Loucy (cell line): Measurements from ENCODE around the gene SPEF2.

ENCODE experiments used
- H2AFZ ChIP-seq: fragments of 200-600 bp; sonication (generic); 2 replicates; pipeline ENCODE4 v1.6.0; 2016; ENCODE audit warnings: antibody characterized with exemption, mild to moderate bottlenecking, low read length, moderate library complexity
- H3F3A ChIP-seq: fragments of 200-600 bp; 2 replicates; pipeline ENCODE4 v1.6.0; 2016; ENCODE audit warnings: antibody characterized with exemption, low read depth, mild to moderate bottlenecking
- H3K27me3 ChIP-seq: fragments of 200-600 bp; sonication (generic); 2 replicates; pipeline ENCODE4 v1.6.1; 2014; ENCODE audit warnings: low read length, mild to moderate bottlenecking; ENCODE audit not compliant: insufficient read depth, poor library complexity, severe bottlenecking
- H3K36me3 ChIP-seq: fragments of 200-600 bp; sonication (generic); 2 replicates; pipeline ENCODE4 v1.6.1; 2016; ENCODE audit warnings: low read length; ENCODE audit not compliant: insufficient read depth
- H3K4me1 ChIP-seq: fragments of 200-600 bp; sonication (generic); 2 replicates; pipeline ENCODE4 v1.5.1; 2014; ENCODE audit warnings: low read length, mild to moderate bottlenecking; ENCODE audit not compliant: insufficient read depth, poor library complexity, severe bottlenecking
- H3K4me2 ChIP-seq: fragments of 200-600 bp; sonication (generic); 2 replicates; pipeline ENCODE4 v1.6.0; 2014; ENCODE audit warnings: antibody characterized with exemption, low read length, low read depth, mild to moderate bottlenecking; ENCODE audit not compliant: poor library complexity, severe bottlenecking
- H3K4me3 ChIP-seq: fragments of 200-600 bp; sonication (generic); 2 replicates; pipeline ENCODE4 v1.5.1; 2014; ENCODE audit warnings: low read length, mild to moderate bottlenecking, mixed read lengths; ENCODE audit not compliant: poor library complexity, severe bottlenecking
- H3K79me2 ChIP-seq: fragments of 200-600 bp; sonication (generic); 2 replicates; pipeline ENCODE4 v1.6.1; 2014; ENCODE audit warnings: low read length; ENCODE audit not compliant: insufficient read depth
- H3K9ac ChIP-seq: fragments of 200-600 bp; sonication (generic); 2 replicates; pipeline ENCODE4 v1.6.0; 2014; ENCODE audit warnings: mild to moderate bottlenecking, low read depth, low read length, moderate library complexity; ENCODE audit not compliant: poor library complexity, severe bottlenecking
- H3K9me2 ChIP-seq: fragments of 200-600 bp; sonication (generic); replicated peaks from 2 replicates; pipeline ENCODE4 v1.6.1; 2016; ENCODE audit warnings: low read depth, low read length, mixed read lengths
- H3K9me3 ChIP-seq: fragments of 200-600 bp; sonication (generic); 2 replicates; pipeline ENCODE4 v1.6.1; 2014; ENCODE audit warnings: mild to moderate bottlenecking, antibody characterized with exemption, low read length, low read depth; ENCODE audit not compliant: insufficient read depth
- H4K20me1 ChIP-seq: fragments of 200-600 bp; sonication (generic); 2 replicates; pipeline ENCODE4 v1.6.0; 2014; ENCODE audit warnings: antibody characterized with exemption, low read length, mild to moderate bottlenecking; ENCODE audit not compliant: insufficient read depth, poor library complexity, severe bottlenecking
- CTCF ChIP-seq: fragments of 200-600 bp; sonication (generic); conservative IDR thresholded peaks from 2 replicates; pipeline ENCODE4 v1.5.1; 2014; ENCODE audit warnings: mild to moderate bottlenecking, antibody characterized with exemption, low read length
- EZH2phosphoT487 ChIP-seq: fragments of 200-600 bp; IDR thresholded peaks from 2 replicates; pipeline ENCODE4 v1.6.1; 2018; ENCODE audit warnings: antibody characterized with exemption, mild to moderate bottlenecking, moderate library complexity, borderline replicate concordance

The SPEF2 gene

DNA sequence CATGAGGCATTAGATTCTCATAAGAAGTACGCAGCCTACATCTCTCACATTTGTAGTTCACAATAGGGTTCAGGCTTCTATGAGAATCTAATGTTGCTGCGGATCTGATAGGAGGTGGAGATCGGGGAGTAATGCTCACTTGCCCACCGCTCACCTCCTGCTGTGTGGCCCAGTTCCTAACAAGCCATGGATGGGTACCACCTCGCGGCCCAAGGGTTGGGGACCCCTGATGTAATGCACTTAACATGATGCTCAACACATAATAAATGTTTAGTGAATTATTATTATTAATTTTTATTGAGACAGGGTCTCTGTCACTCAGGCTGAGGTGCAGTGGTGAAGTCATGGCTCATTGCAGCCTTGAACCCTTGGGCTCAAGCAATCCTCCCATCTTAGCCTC, 134.3 kb downstream of the SPEF2 start:
- no peaks in the 10 kb centered on the region for H3K79me2 ChIP-seq
- H3K9me2 ChIP-seq: no peaks in the 10 kb centered on the region
- H2AFZ ChIP-seq: no peak overlapping the region
- H3K4me1 ChIP-seq: no peaks in the 10 kb centered on the region
- no peak for TF ChIP-seq EZH2phosphoT487
- TF ChIP-seq CTCF: no peak
- no peak overlapping the region for H3K9ac ChIP-seq
- no peak overlapping the region for H3K4me2 ChIP-seq
- H3K9me3 ChIP-seq: no peaks in the 10 kb centered on the region
- no peak overlapping the region for H3K4me3 ChIP-seq
- H3K27me3 ChIP-seq: no peaks in the 10 kb centered on the region
- no peaks in the 10 kb centered on the region for H3F3A ChIP-seq
- no peaks in the 10 kb centered on the region for H4K20me1 ChIP-seq
- no peaks in the 10 kb centered on the region for H3K36me3 ChIP-seq

DNA sequence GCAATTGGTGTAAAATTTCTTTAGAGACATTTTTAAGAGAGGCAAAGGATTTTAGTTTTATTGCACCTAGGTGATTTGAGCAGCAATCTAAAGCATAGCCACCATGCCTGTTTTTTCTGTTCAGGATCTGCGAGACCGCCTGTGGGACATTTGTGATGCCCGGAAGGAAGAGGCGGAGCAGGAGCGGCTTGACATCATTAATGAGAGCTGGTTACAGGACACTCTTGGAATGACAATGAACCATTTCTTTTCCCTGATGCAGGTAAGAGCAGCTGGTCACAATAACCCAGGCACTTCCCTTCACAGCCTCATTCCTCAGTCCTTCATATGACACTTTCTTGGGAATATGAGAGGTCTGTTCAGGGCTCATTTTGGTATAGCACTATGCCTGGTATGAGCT, 135.8 kb downstream of the SPEF2 start:
- no peak overlapping the region for H3K4me2 ChIP-seq
- H3K4me3 ChIP-seq: no peak overlapping the region
- no peak overlapping the region for H2AFZ ChIP-seq
- no peak for TF ChIP-seq CTCF
- no peak for TF ChIP-seq EZH2phosphoT487
- no peaks in the 10 kb centered on the region for H3K9me3 ChIP-seq
- H3K9me2 ChIP-seq: no peaks in the 10 kb centered on the region
- no peaks in the 10 kb centered on the region for H3K79me2 ChIP-seq
- no peaks in the 10 kb centered on the region for H3K4me1 ChIP-seq
- H4K20me1 ChIP-seq: no peaks in the 10 kb centered on the region
- H3F3A ChIP-seq: no peaks in the 10 kb centered on the region
- H3K27me3 ChIP-seq: no peaks in the 10 kb centered on the region
- no peaks in the 10 kb centered on the region for H3K36me3 ChIP-seq
- no peak overlapping the region for H3K9ac ChIP-seq

DNA sequence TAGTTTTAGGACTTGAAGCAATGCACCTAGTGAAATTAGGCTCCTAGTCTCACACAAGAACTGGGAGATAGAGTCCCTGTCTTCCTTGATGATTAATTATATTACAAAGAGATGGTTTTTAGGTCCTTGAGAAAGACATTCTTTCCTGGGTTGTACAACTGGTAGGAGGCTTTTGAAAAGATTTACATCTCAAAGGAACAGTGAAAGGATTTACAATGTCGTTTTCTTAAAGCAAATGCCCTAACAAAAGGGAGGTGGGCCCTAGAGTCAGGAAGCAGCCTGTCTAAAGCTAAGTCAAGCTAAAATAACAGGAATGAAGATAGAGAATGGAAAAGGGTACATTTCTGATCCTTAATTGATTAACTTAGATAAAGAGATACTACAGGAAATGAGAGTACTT, 136.8 kb downstream of the SPEF2 start:
- Histone ChIP-seq H3K9me3 (no peaks in the 10 kb centered on the region), H2AFZ (no peak overlapping the region), H3K36me3 (no peaks in the 10 kb centered on the region), H3K4me1 (no peaks in the 10 kb centered on the region), H3K9ac (no peak overlapping the region), H4K20me1 (no peaks in the 10 kb centered on the region), H3K4me2 (no peak overlapping the region), H3K9me2 (no peaks in the 10 kb centered on the region), H3K27me3 (no peaks in the 10 kb centered on the region), H3K79me2 (no peaks in the 10 kb centered on the region), H3F3A (no peaks in the 10 kb centered on the region), H3K4me3 (no peak overlapping the region)
- no peak for TF ChIP-seq EZH2phosphoT487
- TF ChIP-seq CTCF: no peak
